Transverse colon (tissue), 4 donors: ENCODE results near the gene RAB32. TPM values are rescaled to one million over a fixed set of nuclear protein-coding genes. Genes with fewer than 3 reads are reported as not detected.
A peak's percentile ranks its signal among the peaks of the same experiment; 100 is the strongest.

Experiments
- DNase-seq: peaks from one replicate; pipeline ENCODE4 v3.0.0-alpha.2; 2019
- H3K27ac ChIP-seq, 4 donors: fragments of 200-600 bp; sonication (generic); 2 replicates each; pipeline ENCODE4 v1.5.1; 2016 to 2018; ENCODE audit warnings: inconsistent platforms in 4 of 4
- H3K27me3 ChIP-seq: fragments of 200-600 bp; sonication (generic); 2 replicates; pipeline ENCODE4 v1.5.1; 2017; ENCODE audit warnings: inconsistent platforms
- H3K36me3 ChIP-seq, 4 donors: fragments of 200-600 bp; sonication (generic); 2 replicates each; pipeline ENCODE4 v1.5.1; 2017 to 2019; ENCODE audit warnings: inconsistent platforms in 4 of 4
- H3K4me1 ChIP-seq, 4 donors: fragments of 200-600 bp; sonication (generic); 2 replicates each; pipeline ENCODE4 v1.5.1; 2017 to 2020; ENCODE audit warnings: inconsistent platforms in 4 of 4
- H3K4me3 ChIP-seq, 4 donors: fragments of 200-600 bp; sonication (generic); 1 replicate in 1 of 4; 2 replicates in 3 of 4; pipeline versions ENCODE4 v1.5.1 to v1.6.1; 2017 to 2019; ENCODE audit warnings: inconsistent platforms in 4 of 4
- H3K9me3 ChIP-seq, 2 donors: fragments of 200-600 bp; sonication (generic); 2 replicates each; pipeline ENCODE4 v1.5.1; 2017 to 2019; ENCODE audit warnings: inconsistent platforms in 2 of 2
- CTCF ChIP-seq, 5 experiments: fragments of 200-600 bp in 3 of 5; fragments of 450-650 bp in 2 of 5; sonication (generic) in 3 of 5; IDR thresholded peaks; 1 replicate in 2 of 5; 2 replicates in 3 of 5; pipeline ENCODE4 v1.5.1; 2016 to 2017; ENCODE audit warnings: antibody characterized with exemption in 5 of 5, inconsistent platforms in 3 of 5, mild to moderate bottlenecking in 2 of 5, moderate library complexity in 1 of 5
- EP300 ChIP-seq: sonication (generic); formaldehyde crosslinking; IDR thresholded peaks from one replicate; pipeline ENCODE4 v1.6.1; 2017; ENCODE audit warnings: antibody characterized with exemption, low read depth
- POLR2A ChIP-seq: fragments of 450-650 bp; IDR thresholded peaks from one replicate; pipeline ENCODE4 v1.6.1; 2016; ENCODE audit warnings: antibody characterized with exemption, mild to moderate bottlenecking, moderate library complexity
- POLR2AphosphoS5 ChIP-seq, 3 donors: sonication (generic); formaldehyde crosslinking; IDR thresholded peaks; one replicate each; pipeline ENCODE4 v1.6.1; 2016; ENCODE audit warnings: antibody characterized with exemption in 3 of 3
- WGBS, 2 donors: methylation state at CpG; one replicate each; pipeline ENCODE4 v1.1.5; 2018; ENCODE audit warnings: low coverage in 1 of 2; 5-methylcytosine and 5-hydroxymethylcytosine counted together
- in situ Hi-C, 4 donors: fragments of 200-750 bp; cut with MboI; loops; one replicate each; pipeline versions ENCODE4 v1.15.0 to v1.15.1; 2017; ENCODE audit warnings: low sequenced_read_pairs in 3 of 4, low pct_ligation_motif_present in 1 of 4, low pct_unique_long_range_greater_than_20kb in 1 of 4
- intact Hi-C: fragments of 100-400 bp; cut with DNase I; formaldehyde crosslinking; loops from one replicate; pipeline ENCODE4 v1.15.1; 2023; ENCODE audit warnings: low total_unique reads
- total RNA-seq, 4 donors: library from RNA; depleted of rRNA; stranded (reverse); fragments of >200 nt; gene quantifications; one replicate each; pipeline ENCODE4 v1.1.0, GENCODE V29; 2016

Gene RAB32
- total RNA-seq, 4 donors from 2014 or later = 3.7 to 43.4 (median 29.1) TPM

DNA sequence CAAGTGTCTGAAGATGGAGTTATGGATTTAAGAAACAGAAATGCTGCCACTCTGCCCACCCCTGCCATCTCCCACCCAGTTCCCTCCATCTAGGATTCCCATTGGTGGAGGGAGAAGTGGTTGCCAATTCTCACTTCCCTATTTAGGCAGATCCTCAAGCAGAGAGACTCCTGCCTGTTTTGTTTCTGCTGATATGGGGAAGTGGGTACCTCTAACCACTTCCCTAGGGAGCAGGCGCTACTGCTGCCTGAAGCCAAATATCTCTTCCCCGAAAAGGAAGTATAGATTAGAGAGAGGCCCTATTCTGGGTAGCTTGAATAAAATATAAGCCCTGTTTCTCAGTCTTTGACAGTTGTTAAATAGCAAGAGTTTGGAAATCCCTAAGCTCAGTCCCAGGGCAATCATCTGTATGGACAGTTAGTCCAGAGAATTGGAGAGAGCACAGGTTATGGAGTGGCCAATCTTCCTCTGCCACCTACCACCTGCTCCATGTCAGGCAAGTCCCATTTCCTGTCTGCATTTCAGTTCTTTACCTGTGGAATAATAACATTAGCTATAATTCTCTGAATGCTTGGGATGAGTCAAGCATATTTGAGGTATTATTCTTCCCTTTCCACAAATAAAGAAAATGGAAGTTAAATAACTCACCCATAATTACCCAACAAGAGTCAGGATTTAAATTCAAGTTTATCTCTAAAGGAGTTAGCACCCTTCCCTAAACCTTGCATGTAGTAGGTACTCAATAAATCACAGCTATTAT is 52.5 kb downstream of the RAB32 start:
- no peaks in the 10 kb centered on the region for H3K9me3 ChIP-seq
- intact Hi-C loops = no loop called here
- TF ChIP-seq EP300 (no peak), CTCF (IDR thresholded peaks at IDR 0.05) (no peak), POLR2A (no peak), POLR2AphosphoS5 (IDR thresholded peaks at IDR 0.05) (no peak)
- H3K36me3 ChIP-seq = no peaks in the 10 kb centered on the region
- in situ Hi-C loops = no loop called here
- 56 to 83% methylated on average over 2 of the region's 2 CpGs for WGBS, 2 donors
- no peaks in the 10 kb centered on the region for H3K27me3 ChIP-seq
- peaks cover 0 to 29% (median 7%) of the 10 kb centered on the region in 4 donors for H3K4me1 ChIP-seq
- no peak for DNase-seq
- H3K4me3 ChIP-seq = no peak overlapping the region
- no peak overlapping the region for H3K27ac ChIP-seq

DNA sequence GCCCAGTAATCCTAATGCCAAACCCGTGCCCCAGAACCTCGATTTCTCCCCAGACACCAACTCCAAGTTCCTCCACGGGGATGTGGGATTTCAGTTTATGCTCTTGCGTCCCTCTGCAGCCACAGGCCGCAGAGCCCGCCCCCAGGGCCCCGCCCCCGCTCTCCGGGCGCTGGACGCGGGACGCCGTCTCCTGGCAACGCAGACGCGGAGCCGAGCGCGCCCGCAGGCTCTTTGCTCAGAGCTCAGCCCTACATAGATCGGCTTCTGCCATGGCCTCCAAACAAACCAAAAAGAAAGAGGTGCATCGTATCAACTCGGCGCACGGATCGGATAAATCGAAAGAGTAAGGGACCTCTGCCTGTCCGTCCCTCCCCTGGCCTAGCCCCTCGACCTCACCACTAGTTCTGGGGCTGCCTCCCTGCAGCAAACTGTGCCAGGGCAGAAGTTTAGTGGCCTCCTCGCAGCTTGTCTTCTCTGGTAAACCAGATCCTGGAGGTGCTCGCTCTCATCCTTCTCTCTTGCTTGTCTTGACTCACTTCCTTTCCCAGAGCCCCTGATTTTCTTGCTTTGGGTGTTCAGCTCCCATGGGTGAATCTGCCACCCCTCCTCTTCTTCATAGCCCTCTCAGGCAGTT is 55.3 kb downstream of the RAB32 start, which contains the start of gene ADGB:
Gene ADGB (plus strand): TSS at position 201 of the 634 bp plus-strand sequence. CDS start 69 bp downstream, at position 270.
- H3K36me3 ChIP-seq = no peaks in the 10 kb centered on the region

GRCh38 chr6:146601352-146601751 is 57.7 kb downstream of the RAB32 start:
- H3K27me3 ChIP-seq = no peaks in the 10 kb centered on the region
- H3K9me3 ChIP-seq = no peaks in the 10 kb centered on the region
- 46 to 49% methylated on average over 4 of the region's 4 CpGs for WGBS, 2 donors
- intact Hi-C loops (no loop called here), in situ Hi-C loops (no loop called here)
- peak overlapping the region; percentile 42 to 72 (median 61) for H3K27ac ChIP-seq
- no peak overlapping the region for H3K4me3 ChIP-seq
- DNase-seq = no peak
- no peaks in the 10 kb centered on the region for H3K36me3 ChIP-seq
- TF ChIP-seq POLR2A (no peak), CTCF (IDR thresholded peaks at IDR 0.05) (no peak), POLR2AphosphoS5 (IDR thresholded peaks at IDR 0.05) (no peak), EP300 (no peak)
- H3K4me1 ChIP-seq = peaks cover 0 to 27% (median 7%) of the 10 kb centered on the region in 4 donors

More for the DNA sequence above, 55.3 kb downstream of the RAB32 start, which contains the start of gene ADGB:
- no peaks in the 10 kb centered on the region for H3K9me3 ChIP-seq
- H3K27ac ChIP-seq = peak within 1 kb of the TSS in 3 of 4 donors; percentile 59 to 72 (median 65)
- TF ChIP-seq POLR2A (no peak), EP300 (no peak), POLR2AphosphoS5 (IDR thresholded peaks at IDR 0.05) (no peak), CTCF (IDR thresholded peaks at IDR 0.05) (no peak)
- WGBS, 2 donors = 4 to 19% methylated on average over 9 to 32 of the region's 32 CpGs
- H3K4me3 ChIP-seq = peak within 1 kb of the TSS in 3 of 4 donors; percentile 31 to 58 (median 32)
- peak; percentile 78 for DNase-seq
- intact Hi-C loops = no loop called here
- in situ Hi-C loops = no loop called here
- H3K4me1 ChIP-seq = peaks cover 0 to 27% (median 7%) of the 10 kb centered on the region in 4 donors
- no peaks in the 10 kb centered on the region for H3K27me3 ChIP-seq

DNA sequence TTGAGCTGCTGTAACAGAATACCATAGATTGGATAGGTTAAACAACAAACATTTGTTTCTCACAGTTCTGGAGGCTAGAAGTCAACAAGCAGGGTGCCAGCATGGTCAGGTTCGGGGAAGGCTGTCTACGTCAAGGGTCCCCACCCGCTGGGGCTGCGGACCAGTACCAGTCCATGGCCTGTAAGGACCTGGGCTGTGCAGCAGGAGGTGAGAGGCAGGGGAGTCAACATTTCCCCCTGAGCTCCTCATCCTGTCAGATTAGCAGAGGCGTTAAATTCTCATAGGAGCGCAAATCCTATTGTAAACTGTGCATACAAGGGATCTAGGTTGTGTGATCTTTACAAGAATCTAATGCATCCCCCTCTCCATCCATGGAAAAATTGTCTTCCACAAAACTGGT is 58.9 kb downstream of the RAB32 start:
- intact Hi-C loops = no loop called here

More for the DNA sequence above, 58.9 kb downstream of the RAB32 start:
- WGBS, 2 donors = 71% methylated on average over 6 of the region's 6 CpGs; no CpG with 5 or more reads in 1 of the 2 donors
- H3K9me3 ChIP-seq = no peaks in the 10 kb centered on the region
- DNase-seq = no peak
- H3K27me3 ChIP-seq = no peaks in the 10 kb centered on the region
- peak overlapping the region in 3 of 4 donors; percentile 16 to 72 (median 63) for H3K27ac ChIP-seq
- in situ Hi-C loops = no loop called here
- H3K4me1 ChIP-seq = peaks cover 0 to 27% (median 7%) of the 10 kb centered on the region in 4 donors
- no peaks in the 10 kb centered on the region for H3K36me3 ChIP-seq
- TF ChIP-seq EP300 = no peak
- no peak for TF ChIP-seq POLR2A
- TF ChIP-seq CTCF (IDR thresholded peaks at IDR 0.05) = no peak
- TF ChIP-seq POLR2AphosphoS5 (IDR thresholded peaks at IDR 0.05) = no peak
- no peak overlapping the region for H3K4me3 ChIP-seq
